H9 (cell line): ENCODE measurements around the gene UXT. TPM values are rescaled to one million over a fixed set of nuclear protein-coding genes. Genes with fewer than 3 reads are reported as not detected.

Experiments used
- DNase-seq: peaks from one replicate; pipeline ENCODE4 v3.0.0-alpha.2; 2017
- H2AFZ ChIP-seq: one replicate; pipeline ENCODE4 v1.6.1; 2013; ENCODE audit warnings: mild to moderate bottlenecking, low read length, control low read depth, moderate library complexity
- H2AK5ac ChIP-seq: 2 replicates; pipeline ENCODE4 v1.6.1; 2013; ENCODE audit warnings: low read length, control low read depth, mixed read lengths; ENCODE audit not compliant: insufficient read length
- H2BK120ac ChIP-seq: one replicate; pipeline ENCODE4 v1.6.1; 2013; ENCODE audit warnings: low read depth, mild to moderate bottlenecking, low read length, control low read depth, inconsistent platforms; ENCODE audit not compliant: poor library complexity, severe bottlenecking
- H2BK12ac ChIP-seq: 2 replicates; pipeline ENCODE4 v1.6.1; 2013; ENCODE audit warnings: low read length, control low read depth, mixed read lengths, low read depth; ENCODE audit not compliant: insufficient read length
- H2BK15ac ChIP-seq: 2 replicates; pipeline ENCODE4 v1.6.1; 2013; ENCODE audit warnings: low read depth, low read length, control low read depth
- H2BK20ac ChIP-seq: one replicate; pipeline ENCODE4 v1.6.1; 2013; ENCODE audit warnings: low read depth, mild to moderate bottlenecking, low read length, control low read depth, inconsistent platforms; ENCODE audit not compliant: poor library complexity, severe bottlenecking
- H2BK5ac ChIP-seq: 2 replicates; pipeline ENCODE4 v1.6.1; 2013; ENCODE audit warnings: low read length, control low read depth, mixed read lengths; ENCODE audit not compliant: insufficient read length
- H3K14ac ChIP-seq: 2 replicates; pipeline ENCODE4 v1.6.1; 2013; ENCODE audit warnings: low read length, control low read depth; ENCODE audit not compliant: insufficient read depth
- H3K18ac ChIP-seq: 2 replicates; pipeline ENCODE4 v1.6.1; 2013; ENCODE audit warnings: low read depth, mild to moderate bottlenecking, mixed read lengths, low read length, control low read depth; ENCODE audit not compliant: insufficient read length
- H3K23ac ChIP-seq: 2 replicates; pipeline ENCODE4 v1.6.1; 2013; ENCODE audit warnings: low read length, control low read depth, mixed read lengths, low read depth; ENCODE audit not compliant: insufficient read length
- H3K23me2 ChIP-seq: 2 replicates; pipeline ENCODE4 v1.6.1; 2013; ENCODE audit warnings: low read depth, mild to moderate bottlenecking, mixed read lengths, low read length, control low read depth; ENCODE audit not compliant: insufficient read length, poor library complexity, severe bottlenecking
- H3K27ac ChIP-seq: 2 replicates; pipeline ENCODE4 v1.5.1; 2013; ENCODE audit warnings: low read length, control low read depth, mixed read lengths, low read depth; ENCODE audit not compliant: insufficient read length
- H3K27me3 ChIP-seq: 2 replicates; pipeline ENCODE4 v1.6.1; 2013; ENCODE audit warnings: low read length, control low read depth, inconsistent platforms; ENCODE audit not compliant: insufficient read depth
- H3K4ac ChIP-seq: 2 replicates; pipeline ENCODE4 v1.6.1; 2013; ENCODE audit warnings: low read depth, mild to moderate bottlenecking, control low read depth, inconsistent platforms, low read length, moderate library complexity
- H3K4me1 ChIP-seq: 2 replicates; pipeline ENCODE4 v1.6.1; 2013; ENCODE audit warnings: low read length, control low read depth, inconsistent platforms; ENCODE audit not compliant: insufficient read depth
- H3K4me2 ChIP-seq: 2 replicates; pipeline ENCODE4 v1.6.1; 2013; ENCODE audit warnings: low read length, control low read depth, mixed read lengths; ENCODE audit not compliant: insufficient read length, insufficient read depth
- H3K56ac ChIP-seq: 2 replicates; pipeline ENCODE4 v1.6.1; 2013; ENCODE audit warnings: low read depth, mild to moderate bottlenecking, mixed read lengths, low read length, control low read depth; ENCODE audit not compliant: insufficient read length
- H3K79me1 ChIP-seq: 2 replicates; pipeline ENCODE4 v1.6.1; 2013; ENCODE audit warnings: low read depth, mild to moderate bottlenecking, moderate library complexity, low read length, control low read depth, inconsistent platforms; ENCODE audit not compliant: insufficient read depth, poor library complexity, severe bottlenecking
- H3K79me2 ChIP-seq: 2 replicates; pipeline ENCODE4 v1.6.1; 2013; ENCODE audit warnings: low read length, control low read depth, inconsistent platforms; ENCODE audit not compliant: insufficient read depth
- H3K9ac ChIP-seq: 2 replicates; pipeline ENCODE4 v1.6.1; 2013; ENCODE audit warnings: low read length, control low read depth, mixed read lengths; ENCODE audit not compliant: insufficient read length; ENCODE audit errors: extremely low read depth
- H3K9me3 ChIP-seq: one replicate; pipeline ENCODE4 v1.6.1; 2013; ENCODE audit warnings: low read depth, low read length, inconsistent platforms; ENCODE audit not compliant: control insufficient read depth
- H3T11ph ChIP-seq: one replicate; pipeline ENCODE4 v1.6.1; 2013; ENCODE audit warnings: mild to moderate bottlenecking, low read length, control low read depth, inconsistent platforms
- H4K20me1 ChIP-seq: one replicate; pipeline ENCODE4 v1.6.1; 2013; ENCODE audit not compliant: control insufficient read depth, insufficient read length, insufficient read depth
- H4K5ac ChIP-seq: 2 replicates; pipeline ENCODE4 v1.6.1; 2013; ENCODE audit warnings: low read depth, mild to moderate bottlenecking, mixed read lengths, low read length, control low read depth; ENCODE audit not compliant: insufficient read length
- H4K8ac ChIP-seq: replicated peaks from 2 replicates; pipeline ENCODE4 v1.6.1; 2013; ENCODE audit warnings: low read length, control low read depth, mixed read lengths, low read depth; ENCODE audit not compliant: insufficient read length
- H4K91ac ChIP-seq: 2 replicates; pipeline ENCODE4 v1.6.1; 2013; ENCODE audit warnings: low read depth, mild to moderate bottlenecking, moderate library complexity, mixed read lengths, low read length, control low read depth; ENCODE audit not compliant: insufficient read length
- H3K27ac Mint-ChIP-seq, 3 experiments: 2 replicates in 2 of 3; 3 replicates in 1 of 3; pipeline ENCODE4 v1.8.0; 2020 to 2021; ENCODE audit warnings: mixed read lengths in 3 of 3, mild to moderate bottlenecking in 1 of 3, moderate library complexity in 1 of 3
- H3K27me3 Mint-ChIP-seq: 2 replicates; pipeline ENCODE4 v1.8.0; 2021; ENCODE audit warnings: low read depth, mild to moderate bottlenecking, moderate library complexity, mixed read lengths
- H3K36me3 Mint-ChIP-seq, 3 experiments: 2 replicates in 2 of 3; 3 replicates in 1 of 3; pipeline ENCODE4 v1.8.0; 2020 to 2021; ENCODE audit warnings: low read depth in 3 of 3, mixed read lengths in 3 of 3; ENCODE audit not compliant: insufficient read depth in 1 of 3
- H3K4me1 Mint-ChIP-seq, 2 experiments: 2 replicates each; pipeline ENCODE4 v1.8.0; 2020; ENCODE audit warnings: mixed read lengths in 2 of 2
- H3K4me3 Mint-ChIP-seq, 2 experiments: 2 replicates in 1 of 2; 3 replicates in 1 of 2; pipeline ENCODE4 v1.8.0; 2020 to 2021; ENCODE audit warnings: mild to moderate bottlenecking in 2 of 2, mixed read lengths in 2 of 2, moderate library complexity in 1 of 2
- H3K9me3 Mint-ChIP-seq, 2 experiments: 2 replicates in 1 of 2; 3 replicates in 1 of 2; pipeline ENCODE4 v1.8.0; 2020; ENCODE audit warnings: mild to moderate bottlenecking in 2 of 2, mixed read lengths in 2 of 2, moderate library complexity in 1 of 2
- CTCF ChIP-seq: fragments of 200-600 bp; sonication (generic); conservative IDR thresholded peaks from 3 replicates; pipeline ENCODE4 v1.8.0; 2021; ENCODE audit warnings: antibody characterized with exemption, mild to moderate bottlenecking
- WGBS: extraction: QIAGEN DNeasy Blood & Tissue Kit; methylation state at CpG from one replicate; pipeline ENCODE4 v1.1.7; 2013; ENCODE audit warnings: missing lambda C conversion rate, low lambda C conversion rate, mixed read lengths; ENCODE audit not compliant: insufficient read length; ENCODE audit errors: extremely low coverage; 5-methylcytosine and 5-hydroxymethylcytosine counted together
- total RNA-seq: library from RNA; stranded (reverse); gene quantifications from 2 replicates; pipeline ENCODE4 v1.2.1, GENCODE V29; 2021

The UXT gene
- total RNA-seq, 1 experiment from 2014 or later = 95.1 TPM

- Histone ChIP-seq H3K23ac (no peak overlapping the region), H3K4me1 (no peaks in the 10 kb centered on the region; the same call in 1 of the 2 replicates), H3K4me2 (no peak overlapping the region), H3K4ac (no peak overlapping the region), H3K27me3 (no peaks in the 10 kb centered on the region), H3K9me3 (peaks cover 48% of the 10 kb centered on the region), H2BK15ac (no peak overlapping the region), H2BK12ac (no peak overlapping the region), H3K23me2 (no peaks in the 10 kb centered on the region), H3T11ph (no peak overlapping the region), H4K20me1 (no peaks in the 10 kb centered on the region), H3K14ac (no peak overlapping the region), H2BK120ac (no peak overlapping the region), H3K79me1 (no peaks in the 10 kb centered on the region), H2AFZ (no peak overlapping the region), H4K8ac (no peak overlapping the region), H3K56ac (no peak overlapping the region), H3K9ac (no peak overlapping the region), H3K79me2 (no peaks in the 10 kb centered on the region), H2BK20ac (no peak overlapping the region), H2AK5ac (no peak overlapping the region), H4K5ac (no peak overlapping the region), H2BK5ac (no peak overlapping the region), H3K18ac (no peak overlapping the region), H3K27ac (no peak overlapping the region), H4K91ac (no peak overlapping the region)
- H3K4me1 Mint-ChIP-seq = peaks cover 0 to 12% of the 10 kb centered on the region in 2 experiments; a peak in 2 of 4 replicates
- no peak overlapping the region for H3K4me3 Mint-ChIP-seq
- peaks cover 59 to 62% (median 60%) of the 10 kb centered on the region in 3 experiments for H3K36me3 Mint-ChIP-seq
- DNase-seq = no peak
- H3K27me3 Mint-ChIP-seq = no peaks in the 10 kb centered on the region; the same call in 1 of the 2 replicates
- H3K9me3 Mint-ChIP-seq = peaks cover 67 to 73% of the 10 kb centered on the region in 2 experiments
- WGBS = no CpG with 5 or more reads among the region's 14 CpGs
- TF ChIP-seq CTCF = no peak
- H3K27ac Mint-ChIP-seq = no peak overlapping the region
Measured at GRCh38 chrX:47638816-47639215, 20.2 kb downstream of the UXT start.
